GM21423 (cell line): ENCODE measurements around the gene PI4K2B.
"Not testable (repeated sequence)": the region's sequence is repeated elsewhere in the genome, so short reads cannot be mapped to it uniquely, and the experiment has no call there.

Source experiments
- ATAC-seq: cut with Tn5 transposase; IDR thresholded peaks from one replicate; pipeline ENCODE4 v1.9.1; 2021; ENCODE audit warnings: mild to moderate bottlenecking, moderate library complexity; ENCODE audit not compliant: unreplicated experiment

The PI4K2B gene

GRCh38 chr4:25240754-25241210 lies 6.9 kb downstream of the PI4K2B start:
- not testable (repeated sequence) for ATAC-seq

GRCh38 chr4:25242195-25242594 lies 8.4 kb downstream of the PI4K2B start:
- not testable (repeated sequence) for ATAC-seq

- ATAC-seq = no peak
These were observed 11.3 kb downstream of the PI4K2B start for GRCh38 chr4:25245181-25245580.

- no peak for ATAC-seq
These were observed 13.1 kb downstream of the PI4K2B start for GRCh38 chr4:25246680-25247611.

- ATAC-seq = not testable (repeated sequence)
These were observed 15.0 kb downstream of the PI4K2B start for GRCh38 chr4:25248875-25249274.

- ATAC-seq = not testable (repeated sequence)
These were observed 15.7 kb downstream of the PI4K2B start for GRCh38 chr4:25249494-25249893.

- no peak for ATAC-seq
These were observed 18.6 kb downstream of the PI4K2B start for GRCh38 chr4:25252230-25253070.

- ATAC-seq = no peak
These were observed 19.2 kb downstream of the PI4K2B start for GRCh38 chr4:25253071-25253445.

- ATAC-seq = not testable (repeated sequence)
These were observed 20.0 kb downstream of the PI4K2B start for GRCh38 chr4:25253786-25254185.

- no peak for ATAC-seq
These were observed 25.2 kb downstream of the PI4K2B start for GRCh38 chr4:25258980-25259578.

- no peak for ATAC-seq
These were observed 38.0 kb downstream of the PI4K2B start for GRCh38 chr4:25271866-25272265.

- ATAC-seq = no peak
These were observed 46.4 kb downstream of the PI4K2B start for GRCh38 chr4:25280210-25280609.

GRCh38 chr4:25283948-25284347 lies 50.1 kb downstream of the PI4K2B start:
- no peak for ATAC-seq

GRCh38 chr4:25284466-25284865 lies 50.6 kb downstream of the PI4K2B start:
- no peak for ATAC-seq

GRCh38 chr4:25290490-25291067 lies 56.7 kb downstream of the PI4K2B start:
- ATAC-seq = no peak

- ATAC-seq = no peak
These were observed 57.4 kb downstream of the PI4K2B start for GRCh38 chr4:25291158-25291733.

GRCh38 chr4:25297528-25298242 lies 63.9 kb downstream of the PI4K2B start:
- ATAC-seq = no peak

- ATAC-seq = no peak
These were observed 65.8 kb downstream of the PI4K2B start for GRCh38 chr4:25299476-25300203.

- no peak for ATAC-seq
These were observed 67.6 kb downstream of the PI4K2B start for GRCh38 chr4:25301471-25301870.
